Measurements from ENCODE around the gene SLC19A1. TPM values are rescaled to one million over a fixed set of nuclear protein-coding genes. Genes with fewer than 3 reads are reported as not detected.

The SLC19A1 gene
- total and polyA plus RNA-seq, 4 donors, result 8.4 to 28.0 (median 13.0) TPM

DNA sequence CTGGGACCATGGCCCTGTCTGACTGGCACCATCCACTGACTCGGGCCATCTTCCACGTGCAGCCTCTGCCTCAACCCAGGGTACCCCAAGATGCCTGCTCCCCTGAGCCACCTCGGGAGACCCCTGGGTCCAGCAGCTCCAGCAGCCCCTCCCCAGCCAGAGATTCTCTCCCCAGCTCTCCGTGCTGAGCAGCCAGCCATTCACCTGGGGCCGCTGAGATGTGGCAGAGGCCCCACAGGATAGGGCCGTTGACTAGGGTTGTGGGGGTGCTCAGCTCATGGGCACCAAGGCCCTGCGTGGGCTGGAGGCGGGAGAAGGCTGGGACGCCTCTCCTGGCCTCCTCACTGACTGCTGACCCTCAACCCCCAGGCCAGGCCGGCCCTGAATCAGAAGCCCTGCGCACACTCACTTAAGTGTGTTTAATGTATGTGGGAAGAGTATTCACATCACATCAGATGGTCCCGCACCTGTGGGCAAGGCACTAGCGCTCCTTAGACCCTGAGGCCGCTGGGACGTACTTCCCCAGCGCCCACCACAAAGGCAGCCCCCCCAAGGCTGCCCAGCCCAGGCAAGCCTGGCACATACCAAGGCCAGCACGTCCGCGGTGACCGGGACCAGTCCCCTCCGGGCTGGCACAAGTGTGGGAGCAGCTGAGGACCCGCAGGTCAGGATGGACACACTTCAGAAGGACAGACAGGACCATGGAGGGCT, 27.8 kb downstream of the SLC19A1 start (continued):
- TF ChIP-seq YY1 (IDR thresholded peaks at IDR 0.05) (no peak), RXRA (IDR thresholded peaks at IDR 0.05) (no peak)

DNA sequence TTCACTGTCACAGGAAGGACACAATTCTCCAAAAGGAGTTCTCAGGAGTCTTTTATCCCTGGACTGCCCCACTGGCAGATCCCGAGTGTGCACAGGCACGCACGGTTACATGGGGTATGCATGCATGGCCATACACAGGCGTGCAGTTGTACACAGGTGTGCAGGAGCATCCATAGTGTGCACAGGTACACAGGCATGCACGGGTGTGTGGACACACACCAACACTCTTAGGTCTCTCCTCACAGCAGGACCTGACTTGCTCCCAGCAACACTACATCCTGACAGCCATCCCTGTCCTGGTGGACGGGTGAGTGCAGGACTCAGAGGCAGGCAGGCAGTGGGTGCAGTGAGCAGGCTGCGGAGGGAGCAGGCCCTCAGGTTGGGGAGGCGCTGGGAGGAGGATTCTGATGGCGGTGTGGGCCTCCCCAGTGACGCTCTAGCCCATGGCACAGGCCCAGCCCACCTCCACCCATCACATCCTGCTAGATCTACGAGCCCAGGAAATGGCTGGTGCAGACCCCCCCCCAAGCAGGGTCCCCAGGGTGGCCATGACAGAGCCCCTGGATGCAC, 28.4 kb downstream of the SLC19A1 start:
- Histone ChIP-seq H3K4me1 (ENCODE audit: control insufficient read depth in 4 of 4, insufficient read depth in 4 of 4, low read length in 3 of 4) (peaks cover 0 to 14% (median 8%) of the 10 kb centered on the region in 4 donors), H3K4me3 (ENCODE audit: low read depth in 1 of 3, low read length in 3 of 3) (no peak overlapping the region), H3K9me3 (ENCODE audit: control insufficient read depth in 4 of 4, low read length in 3 of 4) (no peaks in the 10 kb centered on the region), H3K27me3 (ENCODE audit: control insufficient read depth in 4 of 4, insufficient read depth in 4 of 4, low read length in 3 of 4) (no peaks in the 10 kb centered on the region), H3K9ac (ENCODE audit: low read depth in 1 of 2, low read length in 2 of 2) (no peak overlapping the region), H3K36me3 (ENCODE audit: control insufficient read depth in 4 of 4, insufficient read depth in 3 of 4, low read depth in 1 of 4, low read length in 3 of 4) (peaks cover 0 to 13% (median 9%) of the 10 kb centered on the region in 4 donors), H3K27ac (ENCODE audit: low read depth in 1 of 2, low read length in 2 of 2) (no peak overlapping the region)
- 77% methylated on average over 11 of the region's 11 CpGs for WGBS
- TF ChIP-seq SP1 (IDR thresholded peaks at IDR 0.05) (no peak), RAD21 (IDR thresholded peaks at IDR 0.05) (no peak), NR2F2 (IDR thresholded peaks at IDR 0.05) (no peak)
- no peak for DNase-seq (ENCODE audit: low spot score)

DNA sequence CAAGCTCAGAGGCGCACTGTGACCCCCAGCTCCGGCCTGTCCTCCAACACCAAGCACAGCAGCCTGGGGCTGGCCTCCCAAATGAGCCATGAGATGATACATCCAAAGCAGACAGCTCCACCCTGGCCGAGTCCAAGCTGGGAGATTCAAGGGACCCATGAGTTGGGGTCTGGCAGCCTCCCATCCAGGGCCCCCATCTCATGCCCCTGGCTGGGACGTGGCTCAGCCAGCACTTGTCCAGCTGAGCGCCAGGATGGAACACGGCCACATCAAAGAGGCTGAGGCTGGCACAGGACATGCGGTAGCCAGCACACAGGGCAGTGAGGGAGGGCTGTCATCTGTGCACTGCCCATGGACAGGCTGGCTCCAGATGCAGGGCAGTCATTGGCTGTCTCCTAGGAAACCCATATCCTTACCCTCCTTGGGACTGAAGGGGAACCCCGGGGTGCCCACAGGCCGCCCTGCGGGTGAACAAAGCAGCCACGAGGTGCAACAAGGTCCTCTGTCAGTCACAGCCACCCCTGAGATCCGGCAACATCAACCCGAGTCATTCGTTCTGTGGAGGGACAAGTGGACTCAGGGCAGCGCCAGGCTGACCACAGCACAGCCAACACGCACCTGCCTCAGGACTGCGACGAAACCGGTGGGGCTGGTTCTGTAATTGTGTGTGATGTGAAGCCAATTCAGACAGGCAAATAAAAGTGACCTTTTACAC, 29.1 kb downstream of the SLC19A1 start:
- Histone ChIP-seq H3K36me3 (ENCODE audit: control insufficient read depth in 4 of 4, insufficient read depth in 3 of 4, low read depth in 1 of 4, low read length in 3 of 4) (peaks cover 0 to 13% (median 9%) of the 10 kb centered on the region in 4 donors), H3K9ac (ENCODE audit: low read depth in 1 of 2, low read length in 2 of 2) (no peak overlapping the region), H3K9me3 (ENCODE audit: control insufficient read depth in 4 of 4, low read length in 3 of 4) (no peaks in the 10 kb centered on the region), H3K4me1 (ENCODE audit: control insufficient read depth in 4 of 4, insufficient read depth in 4 of 4, low read length in 3 of 4) (peaks cover 4 to 21% (median 11%) of the 10 kb centered on the region in 4 donors), H3K27me3 (ENCODE audit: control insufficient read depth in 4 of 4, insufficient read depth in 4 of 4, low read length in 3 of 4) (no peaks in the 10 kb centered on the region), H3K27ac (ENCODE audit: low read depth in 1 of 2, low read length in 2 of 2) (peak overlapping the region in 1 of 2 donors; percentile 6), H3K4me3 (ENCODE audit: low read depth in 1 of 3, low read length in 3 of 3) (no peak overlapping the region)
- TF ChIP-seq, protein P1, sequence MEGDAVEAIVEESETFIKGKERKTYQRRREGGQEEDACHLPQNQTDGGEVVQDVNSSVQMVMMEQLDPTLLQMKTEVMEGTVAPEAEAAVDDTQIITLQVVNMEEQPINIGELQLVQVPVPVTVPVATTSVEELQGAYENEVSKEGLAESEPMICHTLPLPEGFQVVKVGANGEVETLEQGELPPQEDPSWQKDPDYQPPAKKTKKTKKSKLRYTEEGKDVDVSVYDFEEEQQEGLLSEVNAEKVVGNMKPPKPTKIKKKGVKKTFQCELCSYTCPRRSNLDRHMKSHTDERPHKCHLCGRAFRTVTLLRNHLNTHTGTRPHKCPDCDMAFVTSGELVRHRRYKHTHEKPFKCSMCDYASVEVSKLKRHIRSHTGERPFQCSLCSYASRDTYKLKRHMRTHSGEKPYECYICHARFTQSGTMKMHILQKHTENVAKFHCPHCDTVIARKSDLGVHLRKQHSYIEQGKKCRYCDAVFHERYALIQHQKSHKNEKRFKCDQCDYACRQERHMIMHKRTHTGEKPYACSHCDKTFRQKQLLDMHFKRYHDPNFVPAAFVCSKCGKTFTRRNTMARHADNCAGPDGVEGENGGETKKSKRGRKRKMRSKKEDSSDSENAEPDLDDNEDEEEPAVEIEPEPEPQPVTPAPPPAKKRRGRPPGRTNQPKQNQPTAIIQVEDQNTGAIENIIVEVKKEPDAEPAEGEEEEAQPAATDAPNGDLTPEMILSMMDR (IDR thresholded peaks at IDR 0.05; ENCODE audit: low read depth, low read length, missing input control), result no peak
- no peak for TF ChIP-seq TAF1 (conservative IDR thresholded peaks at IDR 0.05)
- TF ChIP-seq FOXA2 (IDR thresholded peaks at IDR 0.05), result no peak
- TF ChIP-seq JUND (IDR thresholded peaks at IDR 0.05), result no peak
- no peak for TF ChIP-seq YY1 (IDR thresholded peaks at IDR 0.05)
- no peak for TF ChIP-seq NR2F2 (IDR thresholded peaks at IDR 0.05)
- TF ChIP-seq, protein P2, sequence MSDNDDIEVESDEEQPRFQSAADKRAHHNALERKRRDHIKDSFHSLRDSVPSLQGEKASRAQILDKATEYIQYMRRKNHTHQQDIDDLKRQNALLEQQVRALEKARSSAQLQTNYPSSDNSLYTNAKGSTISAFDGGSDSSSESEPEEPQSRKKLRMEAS (IDR thresholded peaks at IDR 0.05), result no peak
- TF ChIP-seq HNF4A (conservative IDR thresholded peaks at IDR 0.05), result peak in 1 of 2 donors; percentile 11
- TF ChIP-seq, protein P3, sequence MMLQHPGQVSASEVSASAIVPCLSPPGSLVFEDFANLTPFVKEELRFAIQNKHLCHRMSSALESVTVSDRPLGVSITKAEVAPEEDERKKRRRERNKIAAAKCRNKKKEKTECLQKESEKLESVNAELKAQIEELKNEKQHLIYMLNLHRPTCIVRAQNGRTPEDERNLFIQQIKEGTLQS (IDR thresholded peaks at IDR 0.05), result no peak
- TF ChIP-seq, protein P4, sequence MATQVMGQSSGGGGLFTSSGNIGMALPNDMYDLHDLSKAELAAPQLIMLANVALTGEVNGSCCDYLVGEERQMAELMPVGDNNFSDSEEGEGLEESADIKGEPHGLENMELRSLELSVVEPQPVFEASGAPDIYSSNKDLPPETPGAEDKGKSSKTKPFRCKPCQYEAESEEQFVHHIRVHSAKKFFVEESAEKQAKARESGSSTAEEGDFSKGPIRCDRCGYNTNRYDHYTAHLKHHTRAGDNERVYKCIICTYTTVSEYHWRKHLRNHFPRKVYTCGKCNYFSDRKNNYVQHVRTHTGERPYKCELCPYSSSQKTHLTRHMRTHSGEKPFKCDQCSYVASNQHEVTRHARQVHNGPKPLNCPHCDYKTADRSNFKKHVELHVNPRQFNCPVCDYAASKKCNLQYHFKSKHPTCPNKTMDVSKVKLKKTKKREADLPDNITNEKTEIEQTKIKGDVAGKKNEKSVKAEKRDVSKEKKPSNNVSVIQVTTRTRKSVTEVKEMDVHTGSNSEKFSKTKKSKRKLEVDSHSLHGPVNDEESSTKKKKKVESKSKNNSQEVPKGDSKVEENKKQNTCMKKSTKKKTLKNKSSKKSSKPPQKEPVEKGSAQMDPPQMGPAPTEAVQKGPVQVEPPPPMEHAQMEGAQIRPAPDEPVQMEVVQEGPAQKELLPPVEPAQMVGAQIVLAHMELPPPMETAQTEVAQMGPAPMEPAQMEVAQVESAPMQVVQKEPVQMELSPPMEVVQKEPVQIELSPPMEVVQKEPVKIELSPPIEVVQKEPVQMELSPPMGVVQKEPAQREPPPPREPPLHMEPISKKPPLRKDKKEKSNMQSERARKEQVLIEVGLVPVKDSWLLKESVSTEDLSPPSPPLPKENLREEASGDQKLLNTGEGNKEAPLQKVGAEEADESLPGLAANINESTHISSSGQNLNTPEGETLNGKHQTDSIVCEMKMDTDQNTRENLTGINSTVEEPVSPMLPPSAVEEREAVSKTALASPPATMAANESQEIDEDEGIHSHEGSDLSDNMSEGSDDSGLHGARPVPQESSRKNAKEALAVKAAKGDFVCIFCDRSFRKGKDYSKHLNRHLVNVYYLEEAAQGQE (IDR thresholded peaks at IDR 0.05), result no peak
- TF ChIP-seq SP1 (IDR thresholded peaks at IDR 0.05), result peak; percentile 42
- TF ChIP-seq RXRA (IDR thresholded peaks at IDR 0.05), result peak in 1 of 2 donors; percentile 35
- TF ChIP-seq EGR1 (IDR thresholded peaks at IDR 0.05; ENCODE audit: low read depth in 2 of 2), result no peak
- no peak for TF ChIP-seq GABPA (IDR thresholded peaks at IDR 0.05 in 1 of 2, conservative IDR thresholded peaks at IDR 0.05 in 1 of 2)
- TF ChIP-seq, protein P5, sequence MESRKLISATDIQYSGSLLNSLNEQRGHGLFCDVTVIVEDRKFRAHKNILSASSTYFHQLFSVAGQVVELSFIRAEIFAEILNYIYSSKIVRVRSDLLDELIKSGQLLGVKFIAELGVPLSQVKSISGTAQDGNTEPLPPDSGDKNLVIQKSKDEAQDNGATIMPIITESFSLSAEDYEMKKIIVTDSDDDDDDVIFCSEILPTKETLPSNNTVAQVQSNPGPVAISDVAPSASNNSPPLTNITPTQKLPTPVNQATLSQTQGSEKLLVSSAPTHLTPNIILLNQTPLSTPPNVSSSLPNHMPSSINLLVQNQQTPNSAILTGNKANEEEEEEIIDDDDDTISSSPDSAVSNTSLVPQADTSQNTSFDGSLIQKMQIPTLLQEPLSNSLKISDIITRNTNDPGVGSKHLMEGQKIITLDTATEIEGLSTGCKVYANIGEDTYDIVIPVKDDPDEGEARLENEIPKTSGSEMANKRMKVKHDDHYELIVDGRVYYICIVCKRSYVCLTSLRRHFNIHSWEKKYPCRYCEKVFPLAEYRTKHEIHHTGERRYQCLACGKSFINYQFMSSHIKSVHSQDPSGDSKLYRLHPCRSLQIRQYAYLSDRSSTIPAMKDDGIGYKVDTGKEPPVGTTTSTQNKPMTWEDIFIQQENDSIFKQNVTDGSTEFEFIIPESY (IDR thresholded peaks at IDR 0.05), result no peak
- TF ChIP-seq HNF4G (IDR thresholded peaks at IDR 0.05), result no peak
- TF ChIP-seq RAD21 (IDR thresholded peaks at IDR 0.05), result peak in 1 of 2 donors; percentile 12
- no peak for TF ChIP-seq FOXA1 (IDR thresholded peaks at IDR 0.05)
- 37% methylated on average over 19 of the region's 19 CpGs for WGBS
- DNase-seq (ENCODE audit: low spot score), result no peak
